GM12874 (cell line): ENCODE data around the gene TRIM67.

Experiments
- CTCF ChIP-seq: IDR thresholded peaks from 2 replicates; pipeline ENCODE4 v1.5.1; 2011; ENCODE audit warnings: low read depth, mild to moderate bottlenecking, control low read depth, low read length, moderate library complexity; ENCODE audit not compliant: insufficient read depth

TRIM67 gene

GRCh38 chr1:231196728-231197127, 34.9 kb downstream of the TRIM67 start:
- no peak for TF ChIP-seq CTCF

- no peak for TF ChIP-seq CTCF
Measured at GRCh38 chr1:231199868-231200267, 38.0 kb downstream of the TRIM67 start.

GRCh38 chr1:231200388-231201031, 38.7 kb downstream of the TRIM67 start:
- TF ChIP-seq CTCF, result no peak

GRCh38 chr1:231201375-231201978, 39.6 kb downstream of the TRIM67 start:
- no peak for TF ChIP-seq CTCF

- no peak for TF ChIP-seq CTCF
Measured at GRCh38 chr1:231201979-231202633, 40.2 kb downstream of the TRIM67 start.

GRCh38 chr1:231203259-231204057, 41.6 kb downstream of the TRIM67 start:
- TF ChIP-seq CTCF, result no peak

GRCh38 chr1:231206856-231207255, 45.0 kb downstream of the TRIM67 start:
- TF ChIP-seq CTCF, result no peak
